Peyer's patch (tissue), 4 donors: Measurements from ENCODE around the gene IL21R.

Source experiments
- POLR2A ChIP-seq, 2 donors: fragments of 450-650 bp; IDR thresholded peaks; one replicate each; pipeline ENCODE4 v1.5.1; 2017; ENCODE audit warnings: antibody characterized with exemption in 2 of 2, mild to moderate bottlenecking in 2 of 2, moderate library complexity in 2 of 2
- TF ChIP-seq, protein P1 (sequence below), 6 experiments: fragments of 450-650 bp in 4 of 6; fragments of 200-600 bp in 2 of 6; sonication (generic) in 1 of 6; IDR thresholded peaks; one replicate each; pipeline ENCODE4 v1.5.1; 2017 to 2019; ENCODE audit warnings: antibody characterized with exemption in 6 of 6, mild to moderate bottlenecking in 3 of 6, moderate library complexity in 1 of 6

DNA sequence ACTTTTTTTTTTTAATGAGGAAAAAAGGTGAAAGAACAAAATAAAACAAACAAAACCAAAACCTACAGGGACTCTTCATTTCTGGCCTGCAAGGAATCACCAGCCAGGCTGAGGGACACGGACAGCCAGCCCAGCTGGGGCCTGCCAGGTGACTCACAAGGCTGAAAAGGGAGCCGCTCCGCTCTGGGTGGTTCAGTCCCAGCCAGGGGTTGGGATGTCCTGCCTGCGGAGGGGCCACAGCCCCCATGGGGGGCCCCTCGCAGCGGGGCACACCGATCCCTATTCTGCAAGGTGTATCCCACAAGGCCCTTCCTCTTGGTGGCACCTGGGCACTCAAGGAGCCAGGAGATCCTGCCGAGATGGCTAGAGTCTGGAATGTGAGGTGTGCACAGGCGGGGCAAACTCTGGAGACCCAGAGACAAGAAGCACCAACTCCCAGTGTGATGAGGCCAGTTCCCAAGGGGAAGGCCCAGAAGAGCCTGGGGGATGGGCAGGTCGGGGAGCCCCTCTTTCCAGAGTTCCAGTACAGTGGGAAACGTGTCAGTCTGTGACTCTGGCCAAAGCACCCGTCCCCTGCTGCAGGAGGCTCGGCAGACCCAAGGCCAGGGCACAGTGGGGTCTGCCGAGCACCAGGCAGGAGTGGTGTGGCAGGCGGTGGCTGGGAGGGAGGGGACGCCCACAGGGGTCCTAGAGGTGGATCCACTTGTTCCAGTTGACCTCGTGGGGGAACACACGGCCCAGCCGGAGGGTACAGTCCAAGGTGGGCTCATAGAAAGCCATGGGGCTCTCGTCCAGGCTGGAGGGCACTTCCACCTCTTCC, 58.9 kb downstream of the IL21R start:
- TF ChIP-seq, protein P1, sequence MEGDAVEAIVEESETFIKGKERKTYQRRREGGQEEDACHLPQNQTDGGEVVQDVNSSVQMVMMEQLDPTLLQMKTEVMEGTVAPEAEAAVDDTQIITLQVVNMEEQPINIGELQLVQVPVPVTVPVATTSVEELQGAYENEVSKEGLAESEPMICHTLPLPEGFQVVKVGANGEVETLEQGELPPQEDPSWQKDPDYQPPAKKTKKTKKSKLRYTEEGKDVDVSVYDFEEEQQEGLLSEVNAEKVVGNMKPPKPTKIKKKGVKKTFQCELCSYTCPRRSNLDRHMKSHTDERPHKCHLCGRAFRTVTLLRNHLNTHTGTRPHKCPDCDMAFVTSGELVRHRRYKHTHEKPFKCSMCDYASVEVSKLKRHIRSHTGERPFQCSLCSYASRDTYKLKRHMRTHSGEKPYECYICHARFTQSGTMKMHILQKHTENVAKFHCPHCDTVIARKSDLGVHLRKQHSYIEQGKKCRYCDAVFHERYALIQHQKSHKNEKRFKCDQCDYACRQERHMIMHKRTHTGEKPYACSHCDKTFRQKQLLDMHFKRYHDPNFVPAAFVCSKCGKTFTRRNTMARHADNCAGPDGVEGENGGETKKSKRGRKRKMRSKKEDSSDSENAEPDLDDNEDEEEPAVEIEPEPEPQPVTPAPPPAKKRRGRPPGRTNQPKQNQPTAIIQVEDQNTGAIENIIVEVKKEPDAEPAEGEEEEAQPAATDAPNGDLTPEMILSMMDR (IDR thresholded peaks at IDR 0.05) = no peak
- no peak for TF ChIP-seq POLR2A (IDR thresholded peaks at IDR 0.05)
